RKO (cell line): ENCODE results near the gene PSMA3.
"Not testable (repeated sequence)": the region's sequence is repeated elsewhere in the genome, so short reads cannot be mapped to it uniquely, and the experiment has no call there.

Experiments
- DNase-seq: peaks from one replicate; pipeline ENCODE4 v3.0.0-alpha.2; 2016; ENCODE audit warnings: low spot score

Gene PSMA3

GRCh38 chr14:58244556-58245387 lies at the start of gene PSMA3:
Gene PSMA3 (plus strand): TSS chr14:58244843. CDS start chr14:58244921, 78 bp downstream.
- DNase-seq, result peak; percentile 98

DNA sequence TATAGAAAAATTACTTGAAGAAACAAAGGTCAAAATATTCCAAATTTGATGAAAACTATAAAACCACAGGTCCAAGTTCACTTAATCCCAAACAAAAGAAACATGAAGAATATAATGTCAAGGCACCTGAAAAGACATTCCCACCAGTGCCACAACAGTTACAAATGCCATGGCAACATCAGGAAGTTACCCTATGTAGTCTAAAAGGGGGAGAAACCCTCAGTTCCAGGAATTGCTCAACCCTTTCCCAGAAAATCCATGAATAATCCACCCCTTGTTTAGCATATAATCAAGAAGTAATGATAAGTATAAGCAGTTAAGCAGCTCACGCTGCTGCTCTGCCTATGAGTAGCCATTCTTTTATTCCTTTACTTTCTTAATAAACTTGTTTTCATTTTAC lies 48.4 kb upstream of the PSMA3 start:
- DNase-seq, result no peak

GRCh38 chr14:58198086-58198485 lies 46.6 kb upstream of the PSMA3 start:
- DNase-seq, result no peak

- peak; percentile 89 for DNase-seq
Measured at GRCh38 chr14:58199726-58200479, 44.7 kb upstream of the PSMA3 start, which contains the start of gene ACTR10. Gene ACTR10 (plus strand): TSS chr14:58200149. CDS start chr14:58200218, 69 bp downstream.

GRCh38 chr14:58200480-58200841 lies 44.2 kb upstream of the PSMA3 start:
- DNase-seq, result no peak

- DNase-seq, result peak; percentile 18
Measured at GRCh38 chr14:58200846-58201245, 43.8 kb upstream of the PSMA3 start.

DNA sequence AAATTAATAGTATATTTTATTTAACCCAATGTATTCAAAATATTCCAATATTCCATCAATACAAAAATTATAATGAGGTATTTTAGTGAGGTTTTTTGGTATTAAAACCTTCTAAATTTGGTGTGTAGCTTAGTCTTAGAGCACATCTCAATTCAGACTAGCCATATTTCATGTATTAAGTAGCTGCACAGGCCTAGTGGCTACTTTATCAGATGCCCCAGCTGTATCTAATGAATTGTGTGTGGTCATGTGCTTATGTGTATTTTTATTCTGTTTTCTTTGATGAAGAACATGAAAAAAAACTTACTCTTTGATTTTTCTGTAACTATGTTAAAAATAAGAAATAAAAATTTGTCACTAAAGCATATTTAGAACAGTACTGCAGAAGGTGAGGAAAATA lies 31.5 kb upstream of the PSMA3 start:
- DNase-seq, result no peak

GRCh38 chr14:58215191-58215914 lies 29.3 kb upstream of the PSMA3 start:
- no peak for DNase-seq

- DNase-seq, result no peak
Measured at GRCh38 chr14:58216544-58216943, 28.1 kb upstream of the PSMA3 start.

GRCh38 chr14:58227096-58227819 lies 17.4 kb upstream of the PSMA3 start:
- DNase-seq, result no peak

GRCh38 chr14:58238252-58239243 lies 6.1 kb upstream of the PSMA3 start:
- no peak for DNase-seq

DNA sequence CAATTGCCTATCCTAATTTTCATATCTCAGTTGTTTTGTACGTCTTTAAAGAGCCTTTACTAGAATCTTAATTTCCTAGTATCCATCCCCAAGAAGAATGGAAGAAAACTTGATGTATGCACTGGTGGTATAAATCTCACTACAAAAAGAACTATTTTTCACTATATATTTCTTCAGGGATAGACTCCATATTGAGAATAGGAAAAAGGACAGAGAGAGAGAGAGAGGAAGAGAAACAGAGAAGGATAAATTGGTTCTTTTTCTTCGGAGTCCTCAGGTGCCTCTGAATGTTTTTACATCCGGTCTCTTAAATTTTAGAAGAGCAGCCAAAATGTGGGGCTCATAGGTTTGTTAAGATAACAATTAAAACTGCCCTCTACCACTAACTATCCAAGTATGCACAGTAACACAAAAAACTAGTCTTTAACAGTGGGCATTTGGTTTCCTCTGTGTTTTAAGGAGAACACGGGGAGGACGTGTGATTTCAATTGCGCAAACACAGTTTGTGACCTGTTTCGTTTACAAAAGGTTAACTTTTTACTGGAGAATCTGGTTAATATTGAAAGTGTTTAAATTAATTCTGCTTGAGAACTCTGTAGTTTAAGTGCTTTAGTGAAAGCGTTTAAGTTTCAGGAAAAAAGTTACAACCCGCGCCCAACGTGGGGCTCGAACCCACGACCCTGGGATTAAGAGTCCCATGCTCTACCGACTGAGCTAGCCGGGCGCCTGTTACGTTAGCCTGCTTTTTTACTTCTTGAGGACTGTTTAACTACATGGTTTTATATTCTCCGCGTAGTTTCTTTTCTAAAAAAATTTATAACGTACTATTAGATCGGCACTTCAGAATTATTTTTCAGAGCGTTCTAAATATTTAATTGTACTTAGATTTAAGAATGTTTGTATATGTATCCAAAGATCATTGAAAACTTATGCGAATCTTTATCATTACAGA lies 5.1 kb upstream of the PSMA3 start:
- peak; percentile 51 for DNase-seq

- peak; percentile 89 for DNase-seq
Measured at GRCh38 chr14:58243790-58244555, 670 bp upstream of the PSMA3 start.

- DNase-seq, result peak; percentile 27
Measured at GRCh38 chr14:58245562-58245961, 919 bp downstream of the PSMA3 start.

DNA sequence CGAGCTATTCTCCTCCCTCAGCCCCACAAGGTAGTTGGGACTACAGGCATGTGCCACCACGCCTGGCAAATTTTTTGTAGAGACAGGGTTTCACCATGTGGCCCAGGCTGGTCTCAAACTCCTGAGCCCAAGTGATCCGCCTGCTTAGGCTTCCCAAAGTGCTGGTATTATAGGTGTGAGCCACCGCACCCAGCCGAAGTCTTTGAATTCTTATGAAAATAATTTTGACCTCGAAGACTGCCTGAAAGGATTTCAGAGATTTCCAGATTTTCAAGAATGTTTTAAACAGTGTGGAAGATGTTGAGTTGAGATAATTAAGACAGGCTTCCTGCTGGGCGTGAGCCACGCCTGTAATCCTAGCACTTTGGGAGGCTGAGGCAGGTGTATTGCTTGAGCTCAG lies 5.0 kb downstream of the PSMA3 start:
- no peak for DNase-seq

- no peak for DNase-seq
Measured at GRCh38 chr14:58258156-58258555, 13.5 kb downstream of the PSMA3 start.

GRCh38 chr14:58262005-58262404 lies 17.4 kb downstream of the PSMA3 start:
- DNase-seq, result not testable (repeated sequence)

- no peak for DNase-seq
Measured at GRCh38 chr14:58265401-58265800, 20.8 kb downstream of the PSMA3 start.

DNA sequence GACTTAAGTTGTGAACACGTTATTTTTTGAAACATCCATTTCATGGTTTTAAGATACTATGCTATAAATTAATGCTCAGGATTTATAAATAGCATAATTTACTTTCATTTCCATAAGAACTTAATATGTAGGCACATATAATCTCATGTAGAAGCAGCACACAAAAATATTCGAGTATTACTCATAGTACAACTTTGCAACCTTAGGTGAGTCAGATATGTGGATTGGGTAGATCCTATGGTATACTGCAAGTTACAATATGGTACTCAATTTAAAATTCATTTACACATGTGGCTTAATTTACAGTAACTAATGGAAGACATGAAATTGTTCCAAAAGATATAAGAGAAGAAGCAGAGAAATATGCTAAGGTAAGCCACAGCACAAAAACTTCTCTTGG lies 26.0 kb downstream of the PSMA3 start:
- no peak for DNase-seq
